ENCODE measurements around the gene ZYG11B.
"Not testable (repeated sequence)": the region's sequence is repeated elsewhere in the genome, so short reads cannot be mapped to it uniquely, and the experiment has no call there.

ZYG11B gene

GRCh38 chr1:52867087-52867863, 141.0 kb downstream of the ZYG11B start:
- peaks cover 2% of the 10 kb centered on the region for H3K27me3 Mint-ChIP-seq (ENCODE audit: low read depth, poor library complexity)
- H3K36me3 Mint-ChIP-seq (ENCODE audit: low read depth) = no peaks in the 10 kb centered on the region
- TF ChIP-seq, protein P1, sequence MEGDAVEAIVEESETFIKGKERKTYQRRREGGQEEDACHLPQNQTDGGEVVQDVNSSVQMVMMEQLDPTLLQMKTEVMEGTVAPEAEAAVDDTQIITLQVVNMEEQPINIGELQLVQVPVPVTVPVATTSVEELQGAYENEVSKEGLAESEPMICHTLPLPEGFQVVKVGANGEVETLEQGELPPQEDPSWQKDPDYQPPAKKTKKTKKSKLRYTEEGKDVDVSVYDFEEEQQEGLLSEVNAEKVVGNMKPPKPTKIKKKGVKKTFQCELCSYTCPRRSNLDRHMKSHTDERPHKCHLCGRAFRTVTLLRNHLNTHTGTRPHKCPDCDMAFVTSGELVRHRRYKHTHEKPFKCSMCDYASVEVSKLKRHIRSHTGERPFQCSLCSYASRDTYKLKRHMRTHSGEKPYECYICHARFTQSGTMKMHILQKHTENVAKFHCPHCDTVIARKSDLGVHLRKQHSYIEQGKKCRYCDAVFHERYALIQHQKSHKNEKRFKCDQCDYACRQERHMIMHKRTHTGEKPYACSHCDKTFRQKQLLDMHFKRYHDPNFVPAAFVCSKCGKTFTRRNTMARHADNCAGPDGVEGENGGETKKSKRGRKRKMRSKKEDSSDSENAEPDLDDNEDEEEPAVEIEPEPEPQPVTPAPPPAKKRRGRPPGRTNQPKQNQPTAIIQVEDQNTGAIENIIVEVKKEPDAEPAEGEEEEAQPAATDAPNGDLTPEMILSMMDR (IDR thresholded peaks at IDR 0.05) = no peak
- DNase-seq = no peak
- H3K4me3 Mint-ChIP-seq = no peak overlapping the region
- H3K9me3 Mint-ChIP-seq = peaks cover 16% of the 10 kb centered on the region
- peak overlapping the region; percentile 1 for H3K27ac Mint-ChIP-seq
- H3K4me1 Mint-ChIP-seq = peaks cover 6% of the 10 kb centered on the region

- DNase-seq; H3K4me1 Mint-ChIP-seq; H3K36me3 Mint-ChIP-seq (ENCODE audit: low read depth); H3K4me3 Mint-ChIP-seq; H3K27ac Mint-ChIP-seq; H3K27me3 Mint-ChIP-seq (ENCODE audit: low read depth, poor library complexity): not testable (repeated sequence)
- H3K9me3 Mint-ChIP-seq = peaks cover 16% of the 10 kb centered on the region
Measured at GRCh38 chr1:52869727-52870126, 143.5 kb downstream of the ZYG11B start.

DNA sequence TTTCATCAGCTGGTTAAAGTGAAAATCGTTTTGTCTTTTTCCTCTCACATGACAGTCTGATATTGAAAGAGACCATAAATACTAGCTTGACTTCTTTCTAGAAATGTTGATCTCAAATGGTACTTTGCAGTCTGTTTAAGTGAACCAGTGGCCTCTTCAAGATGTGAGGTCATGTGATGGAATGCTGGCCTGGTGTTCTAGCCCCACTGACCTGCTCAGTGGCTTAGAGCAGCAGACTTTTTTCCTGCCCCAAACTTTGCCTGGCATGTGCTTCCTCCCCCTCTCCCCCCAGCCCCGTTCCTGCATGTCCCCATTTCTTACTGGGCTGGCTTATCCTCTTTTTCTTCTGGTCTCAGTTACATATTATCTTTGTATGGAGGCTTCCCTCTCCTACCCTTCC, 150.6 kb downstream of the ZYG11B start:
- no peaks in the 10 kb centered on the region for H3K36me3 Mint-ChIP-seq (ENCODE audit: low read depth)
- H3K4me1 Mint-ChIP-seq = peaks cover 7% of the 10 kb centered on the region
- H3K9me3 Mint-ChIP-seq = peaks cover under 1% of the 10 kb centered on the region
- no peak for DNase-seq
- H3K4me3 Mint-ChIP-seq = no peak overlapping the region
- peaks cover 6% of the 10 kb centered on the region for H3K27me3 Mint-ChIP-seq (ENCODE audit: low read depth, poor library complexity)
- TF ChIP-seq, protein P1 (IDR thresholded peaks at IDR 0.05) = no peak
- H3K27ac Mint-ChIP-seq = no peak overlapping the region
